Mucosa of rectum (tissue), 2 donors: Measurements from ENCODE around the gene PPP1R26.

Experiments
- H3K27ac ChIP-seq, 2 donors: one replicate each; pipeline ENCODE4 v1.7.0; 2013; ENCODE audit warnings: inconsistent platforms in 2 of 2, low read depth in 2 of 2, low read length in 2 of 2
- H3K27me3 ChIP-seq, 2 donors: one replicate each; pipeline ENCODE4 v1.7.0; 2013; ENCODE audit warnings: low read length in 2 of 2; ENCODE audit not compliant: control insufficient read depth in 2 of 2, insufficient read depth in 2 of 2
- H3K36me3 ChIP-seq, 2 donors: one replicate each; pipeline ENCODE4 v1.7.0; 2013; ENCODE audit warnings: low read length in 2 of 2; ENCODE audit not compliant: control insufficient read depth in 2 of 2, insufficient read depth in 2 of 2
- H3K4me1 ChIP-seq, 2 donors: one replicate each; pipeline ENCODE4 v1.7.0; 2013; ENCODE audit warnings: low read length in 2 of 2, mild to moderate bottlenecking in 1 of 2; ENCODE audit not compliant: control insufficient read depth in 2 of 2, insufficient read depth in 2 of 2
- H3K4me3 ChIP-seq, 2 donors: one replicate each; pipeline ENCODE4 v1.7.0; 2013; ENCODE audit warnings: low read length in 2 of 2
- H3K9ac ChIP-seq, 2 donors: one replicate each; pipeline ENCODE4 v1.7.0; 2013; ENCODE audit warnings: low read length in 2 of 2, low read depth in 1 of 2, mild to moderate bottlenecking in 1 of 2
- H3K9me3 ChIP-seq, 2 donors: one replicate each; pipeline ENCODE4 v1.7.0; 2013; ENCODE audit warnings: low read length in 2 of 2; ENCODE audit not compliant: control insufficient read depth in 2 of 2
- donor health status: healthy.
- donor health status: Normal muscosa, but diverticular disease.

Gene PPP1R26

DNA sequence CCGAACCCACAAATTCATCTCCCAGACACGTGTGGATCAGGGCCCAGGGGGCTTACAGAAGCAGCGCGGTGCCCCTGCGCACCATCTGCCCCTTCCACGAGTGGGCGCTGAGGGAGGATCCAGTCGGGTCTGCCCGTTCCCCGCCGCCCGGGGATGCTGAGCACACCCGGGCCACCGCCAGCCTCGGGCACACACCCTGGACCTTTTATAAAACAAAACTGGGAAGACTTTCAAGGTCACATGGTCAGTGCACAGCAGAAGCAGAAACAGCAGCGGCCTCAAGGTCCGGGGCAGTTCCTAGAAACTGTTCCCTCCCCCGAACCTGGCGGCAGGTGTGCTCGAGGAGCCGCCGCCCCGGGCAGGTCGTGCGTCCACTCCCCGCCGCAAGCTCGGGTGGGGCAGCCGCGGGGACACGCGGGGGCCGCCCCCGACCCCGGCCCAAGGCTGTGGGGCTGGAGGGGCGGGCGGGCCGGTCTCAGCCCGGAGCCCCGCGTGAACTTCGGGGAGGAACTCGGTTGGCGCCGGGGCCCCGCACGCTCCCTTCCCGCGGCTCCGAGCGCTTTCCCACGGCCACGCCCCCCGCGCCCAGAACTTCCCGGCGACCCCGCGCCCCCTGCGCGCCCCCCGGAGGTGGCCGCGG, 633 bp upstream of the PPP1R26 start:
- Histone ChIP-seq H3K27me3 (no peaks in the 10 kb centered on the region), H3K27ac (peak overlapping the region; percentile 61 to 74), H3K4me3 (peak overlapping the region; percentile 54 to 60), H3K36me3 (peaks cover 1 to 3% of the 10 kb centered on the region in 2 donors), H3K9ac (peak overlapping the region; percentile 14 to 51), H3K9me3 (no peaks in the 10 kb centered on the region), H3K4me1 (peaks cover 8 to 11% of the 10 kb centered on the region in 2 donors)

DNA sequence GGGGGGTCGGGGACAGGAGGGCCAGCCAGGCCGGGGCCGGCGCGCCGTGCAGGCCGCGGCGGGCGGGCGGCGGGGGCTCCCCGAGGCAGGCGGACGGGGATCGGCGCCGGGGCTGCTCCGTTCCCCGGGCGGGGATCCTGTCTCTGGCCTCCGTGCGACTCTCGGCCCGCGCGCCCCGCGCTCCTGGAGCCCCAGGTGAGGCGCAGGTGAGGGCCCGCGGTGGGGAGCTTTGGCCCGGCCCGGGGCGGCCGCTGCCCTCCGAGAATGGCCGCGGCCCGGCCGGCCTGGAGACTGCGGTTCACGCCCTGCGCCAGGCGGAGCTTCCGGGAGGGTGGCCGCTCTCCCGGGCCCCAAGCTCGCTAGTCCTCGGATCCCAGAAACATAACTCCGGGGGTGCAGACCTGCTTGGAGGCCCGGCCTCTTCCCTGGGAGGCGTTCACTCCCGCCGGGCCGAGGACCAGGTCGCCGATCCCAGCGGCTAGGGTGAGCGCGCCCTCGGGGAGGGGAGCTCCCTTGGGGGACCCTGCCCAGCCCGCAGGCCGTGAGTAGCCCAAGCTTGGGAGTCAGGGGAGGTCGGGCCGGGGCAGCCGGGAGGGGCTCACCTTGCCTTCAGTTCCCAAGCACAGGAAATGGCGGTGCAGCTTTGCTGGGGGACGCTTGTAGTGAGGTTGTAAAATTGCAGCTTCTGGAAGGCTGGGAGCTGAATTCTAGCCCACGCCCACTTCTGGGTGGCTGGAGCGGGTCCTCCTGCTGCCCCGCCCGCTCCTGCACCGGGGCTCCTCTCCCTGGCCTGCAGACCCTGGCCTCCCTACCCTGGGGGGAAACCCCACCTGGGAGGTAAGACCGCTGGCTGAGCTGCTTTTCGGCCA, 723 bp downstream of the PPP1R26 start:
- H3K9me3 ChIP-seq, result no peaks in the 10 kb centered on the region
- H3K4me1 ChIP-seq, result peaks cover 8 to 11% of the 10 kb centered on the region in 2 donors
- H3K9ac ChIP-seq, result peak overlapping the region; percentile 60 to 84
- H3K27me3 ChIP-seq, result no peaks in the 10 kb centered on the region
- H3K36me3 ChIP-seq, result peaks cover 5 to 13% of the 10 kb centered on the region in 2 donors
- peak overlapping the region; percentile 73 to 84 for H3K4me3 ChIP-seq
- peak overlapping the region; percentile 76 to 77 for H3K27ac ChIP-seq

GRCh38 chr9:135480940-135481310, 1.3 kb downstream of the PPP1R26 start:
- Histone ChIP-seq H3K36me3 (peaks cover 8 to 19% of the 10 kb centered on the region in 2 donors), H3K9me3 (no peaks in the 10 kb centered on the region), H3K9ac (peak overlapping the region; percentile 60 to 84), H3K27me3 (no peaks in the 10 kb centered on the region), H3K27ac (peak overlapping the region in 1 of 2 donors; percentile 76), H3K4me1 (peaks cover 8 to 11% of the 10 kb centered on the region in 2 donors), H3K4me3 (peak overlapping the region; percentile 73 to 84)

GRCh38 chr9:135482015-135482754, 2.6 kb downstream of the PPP1R26 start:
- H3K9ac ChIP-seq, result no peak overlapping the region
- no peaks in the 10 kb centered on the region for H3K9me3 ChIP-seq
- H3K36me3 ChIP-seq, result peaks cover 8 to 24% of the 10 kb centered on the region in 2 donors
- no peaks in the 10 kb centered on the region for H3K27me3 ChIP-seq
- no peak overlapping the region for H3K4me3 ChIP-seq
- H3K27ac ChIP-seq, result no peak overlapping the region
- peaks cover 8 to 11% of the 10 kb centered on the region in 2 donors for H3K4me1 ChIP-seq

DNA sequence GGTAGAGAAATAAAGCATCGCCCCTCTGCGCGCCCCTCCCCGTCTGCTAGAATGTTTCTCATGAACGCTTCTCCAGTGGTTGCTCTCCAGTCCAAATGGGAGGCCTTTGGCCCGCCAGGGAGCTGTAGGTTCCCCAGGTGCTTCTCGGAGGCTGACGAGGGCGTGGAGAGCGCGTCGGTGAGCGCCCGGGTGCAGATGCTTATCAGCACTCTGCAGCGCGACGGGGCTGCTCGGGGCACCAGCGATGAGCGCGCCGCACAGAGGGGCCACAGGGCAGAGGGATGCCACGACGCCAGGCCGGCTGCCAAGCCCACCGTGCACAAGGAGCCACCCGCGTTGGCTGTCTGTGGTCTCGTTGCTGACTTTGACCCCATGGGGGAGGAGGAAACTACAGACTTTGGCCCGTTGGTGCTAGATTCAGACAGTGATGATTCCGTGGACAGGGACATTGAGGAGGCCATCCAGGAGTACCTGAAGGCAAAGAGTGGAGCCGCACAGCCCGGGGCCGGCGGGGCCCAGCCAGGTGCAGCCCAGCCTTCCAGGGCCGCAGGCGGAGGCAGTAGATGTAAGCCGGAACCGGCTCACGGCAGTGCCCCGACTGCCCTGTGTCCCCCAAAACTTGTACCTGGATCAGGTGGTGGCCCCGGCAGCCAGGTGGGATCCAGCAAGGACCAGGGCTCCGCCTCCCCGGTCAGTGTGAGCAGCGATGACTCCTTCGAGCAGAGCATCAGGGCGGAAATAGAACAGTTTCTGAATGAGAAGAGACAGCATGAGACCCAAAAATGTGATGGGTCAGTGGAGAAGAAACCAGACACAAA, 5.1 kb downstream of the PPP1R26 start:
- Histone ChIP-seq H3K27me3 (no peaks in the 10 kb centered on the region), H3K9ac (no peak overlapping the region), H3K4me3 (no peak overlapping the region), H3K9me3 (no peaks in the 10 kb centered on the region), H3K4me1 (peaks cover 4 to 6% of the 10 kb centered on the region in 2 donors), H3K27ac (no peak overlapping the region), H3K36me3 (peaks cover 8 to 27% of the 10 kb centered on the region in 2 donors)

- Histone ChIP-seq H3K36me3 (peaks cover 8 to 27% of the 10 kb centered on the region in 2 donors), H3K27me3 (no peaks in the 10 kb centered on the region), H3K4me1 (peaks cover 4 to 6% of the 10 kb centered on the region in 2 donors), H3K9me3 (no peaks in the 10 kb centered on the region), H3K4me3 (no peak overlapping the region), H3K27ac (no peak overlapping the region), H3K9ac (no peak overlapping the region)
Observed at GRCh38 chr9:135485385-135485784, 5.8 kb downstream of the PPP1R26 start.

- H3K36me3 ChIP-seq, result peaks cover 8 to 27% of the 10 kb centered on the region in 2 donors
- no peak overlapping the region for H3K9ac ChIP-seq
- H3K27ac ChIP-seq, result no peak overlapping the region
- no peaks in the 10 kb centered on the region for H3K9me3 ChIP-seq
- H3K4me1 ChIP-seq, result peaks cover 2 to 4% of the 10 kb centered on the region in 2 donors
- H3K27me3 ChIP-seq, result no peaks in the 10 kb centered on the region
- H3K4me3 ChIP-seq, result no peak overlapping the region
Observed at GRCh38 chr9:135485832-135486231, 6.2 kb downstream of the PPP1R26 start.

DNA sequence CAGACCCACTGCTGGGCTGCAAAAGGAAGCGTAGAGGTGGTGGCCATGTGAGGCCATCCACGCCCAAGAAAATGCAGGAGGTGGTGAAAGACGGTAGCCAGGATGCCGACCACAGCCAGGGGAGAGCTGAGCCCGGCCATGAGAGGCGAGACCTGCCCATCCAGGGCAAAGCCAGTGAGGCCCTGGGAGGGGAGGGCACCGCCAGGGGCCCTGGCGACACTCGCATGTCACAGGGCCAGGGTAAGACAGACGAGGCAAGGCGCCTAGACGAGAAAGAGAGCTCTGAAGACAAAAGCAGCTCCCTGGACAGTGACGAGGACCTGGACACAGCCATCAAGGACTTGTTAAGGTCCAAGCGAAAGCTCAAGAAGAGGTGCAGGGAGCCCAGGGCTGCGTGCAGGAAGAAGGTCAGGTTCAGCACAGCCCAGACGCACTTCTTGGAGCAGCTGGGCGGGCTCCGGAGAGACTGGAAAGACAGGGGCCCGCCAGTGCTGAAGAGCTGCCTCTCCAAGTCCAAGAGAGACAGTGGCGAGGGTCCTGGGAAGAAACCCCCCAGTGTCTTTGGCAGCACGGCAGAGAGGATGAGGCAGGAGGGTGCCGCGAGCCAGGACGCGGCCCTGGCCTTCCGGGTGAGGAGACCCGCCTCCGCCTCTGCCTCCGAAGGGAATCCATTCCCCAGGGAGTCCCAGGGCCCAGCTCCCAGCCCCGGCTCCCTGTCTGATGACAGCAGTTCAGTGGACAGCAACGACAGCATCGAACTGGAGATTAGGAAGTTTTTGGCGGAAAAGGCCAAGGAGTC, 6.9 kb downstream of the PPP1R26 start:
- H3K4me1 ChIP-seq, result no peaks in the 10 kb centered on the region
- H3K36me3 ChIP-seq, result peaks cover 8 to 27% of the 10 kb centered on the region in 2 donors
- H3K9me3 ChIP-seq, result no peaks in the 10 kb centered on the region
- no peaks in the 10 kb centered on the region for H3K27me3 ChIP-seq
- no peak overlapping the region for H3K9ac ChIP-seq
- H3K27ac ChIP-seq, result no peak overlapping the region
- H3K4me3 ChIP-seq, result no peak overlapping the region
